Measurements from ENCODE around the gene ADRM1.

ADRM1 gene

DNA sequence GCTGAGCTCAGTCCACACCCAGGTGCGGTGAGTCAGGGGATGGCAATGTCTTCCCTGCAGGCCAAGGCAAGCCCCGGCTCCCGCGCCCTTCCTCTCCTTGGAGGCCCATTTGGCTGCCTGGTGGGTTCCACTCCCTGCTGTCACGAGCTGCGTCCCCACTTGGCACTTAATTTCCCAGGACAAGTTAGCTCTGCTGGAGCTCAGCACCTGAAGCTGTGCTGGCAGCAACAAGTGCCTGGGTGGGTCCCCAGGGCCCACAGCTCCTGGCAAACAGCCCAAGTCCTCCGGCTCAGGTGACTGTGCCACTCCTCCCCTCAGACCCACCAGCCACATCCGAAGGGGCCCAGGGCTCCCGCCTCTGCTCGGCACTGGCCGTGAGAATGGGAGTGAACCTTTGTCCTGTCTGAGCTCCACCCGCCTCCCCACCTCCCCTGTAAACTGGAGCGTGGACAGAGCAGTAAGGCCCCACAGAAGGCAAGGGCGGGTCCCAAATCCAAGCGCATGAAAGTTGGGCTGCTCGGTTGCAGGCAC, 47.4 kb downstream of the ADRM1 start:
- Histone ChIP-seq H3K27ac (no peak overlapping the region), H3K36me3 (peaks cover 79% of the 10 kb centered on the region)

GRCh38 chr20:62350629-62351422, 48.0 kb downstream of the ADRM1 start:
- peaks cover 74% of the 10 kb centered on the region for H3K36me3 ChIP-seq
- no peak overlapping the region for H3K27ac ChIP-seq
- DNase-seq: peak; percentile 2

More for the DNA sequence above, 47.4 kb downstream of the ADRM1 start:
- DNase-seq: peak; percentile 6
- Histone ChIP-seq H3K9me3 (ENCODE audit: severe bottlenecking) (peaks cover 3% of the 10 kb centered on the region), H3K27me3 (ENCODE audit: insufficient read depth, low read depth, severe bottlenecking) (no peaks in the 10 kb centered on the region), H3K4me3 (ENCODE audit: low read depth, low read length) (no peak overlapping the region)
- TF ChIP-seq, protein P1, sequence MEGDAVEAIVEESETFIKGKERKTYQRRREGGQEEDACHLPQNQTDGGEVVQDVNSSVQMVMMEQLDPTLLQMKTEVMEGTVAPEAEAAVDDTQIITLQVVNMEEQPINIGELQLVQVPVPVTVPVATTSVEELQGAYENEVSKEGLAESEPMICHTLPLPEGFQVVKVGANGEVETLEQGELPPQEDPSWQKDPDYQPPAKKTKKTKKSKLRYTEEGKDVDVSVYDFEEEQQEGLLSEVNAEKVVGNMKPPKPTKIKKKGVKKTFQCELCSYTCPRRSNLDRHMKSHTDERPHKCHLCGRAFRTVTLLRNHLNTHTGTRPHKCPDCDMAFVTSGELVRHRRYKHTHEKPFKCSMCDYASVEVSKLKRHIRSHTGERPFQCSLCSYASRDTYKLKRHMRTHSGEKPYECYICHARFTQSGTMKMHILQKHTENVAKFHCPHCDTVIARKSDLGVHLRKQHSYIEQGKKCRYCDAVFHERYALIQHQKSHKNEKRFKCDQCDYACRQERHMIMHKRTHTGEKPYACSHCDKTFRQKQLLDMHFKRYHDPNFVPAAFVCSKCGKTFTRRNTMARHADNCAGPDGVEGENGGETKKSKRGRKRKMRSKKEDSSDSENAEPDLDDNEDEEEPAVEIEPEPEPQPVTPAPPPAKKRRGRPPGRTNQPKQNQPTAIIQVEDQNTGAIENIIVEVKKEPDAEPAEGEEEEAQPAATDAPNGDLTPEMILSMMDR (IDR thresholded peaks at IDR 0.05; ENCODE audit: low read depth, low read length): no peak

GRCh38 chr20:62351469-62352401, 48.9 kb downstream of the ADRM1 start:
- no peak overlapping the region for H3K27ac ChIP-seq
- peaks cover 65% of the 10 kb centered on the region for H3K36me3 ChIP-seq
- DNase-seq: no peak

More at GRCh38 chr20:62350629-62351422, 48.0 kb downstream of the ADRM1 start:
- Histone ChIP-seq H3K4me3 (ENCODE audit: low read depth, low read length) (no peak overlapping the region), H3K9me3 (ENCODE audit: severe bottlenecking) (peaks cover 3% of the 10 kb centered on the region), H3K27me3 (ENCODE audit: insufficient read depth, low read depth, severe bottlenecking) (no peaks in the 10 kb centered on the region)
- TF ChIP-seq, protein P1 (IDR thresholded peaks at IDR 0.05; ENCODE audit: low read depth, low read length): no peak

DNA sequence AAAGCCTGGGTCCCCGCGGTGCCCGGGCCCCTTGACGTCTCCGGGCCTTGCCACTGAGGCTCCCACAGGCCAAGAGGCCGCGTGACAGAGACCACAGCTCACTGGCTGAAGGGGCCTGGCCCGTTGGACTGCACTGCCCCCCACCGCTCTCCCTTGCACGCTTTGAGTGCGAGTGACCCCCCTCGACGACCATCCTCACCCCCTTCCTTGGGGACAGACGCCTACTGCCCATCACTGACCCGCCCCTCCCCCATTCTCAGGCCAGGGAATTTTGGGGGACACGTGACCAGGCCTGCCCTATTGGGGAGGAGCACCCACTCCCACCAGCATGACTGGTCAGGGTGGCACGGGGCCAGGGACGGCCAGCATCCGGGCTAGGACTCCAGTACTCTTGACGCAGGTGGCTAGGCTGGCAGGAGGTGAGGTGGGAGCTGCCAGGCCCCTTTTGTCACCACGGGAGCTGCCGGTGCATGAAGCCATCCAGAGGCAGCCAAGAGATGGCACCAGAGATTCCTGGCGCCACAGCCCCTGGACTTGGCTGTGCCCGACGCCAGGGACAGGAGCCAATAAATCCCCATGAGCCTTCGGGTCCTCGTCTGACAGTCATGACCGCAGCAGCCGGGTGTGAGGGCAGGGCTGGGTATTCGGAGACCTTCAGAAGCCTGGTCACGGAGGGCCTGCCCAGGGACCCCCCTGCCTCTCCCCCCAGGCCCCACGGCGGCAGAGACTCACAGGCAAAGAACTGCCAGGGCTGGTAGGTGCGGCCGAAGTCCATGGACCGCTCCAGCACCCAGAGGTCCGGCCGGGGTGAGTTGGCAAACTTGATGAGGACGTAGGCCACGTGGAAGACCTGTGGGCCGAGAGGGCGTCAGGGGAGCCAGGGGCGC, 49.8 kb downstream of the ADRM1 start:
- Histone ChIP-seq H3K27me3 (ENCODE audit: insufficient read depth, low read depth, severe bottlenecking) (no peaks in the 10 kb centered on the region), H3K27ac (peak overlapping the region; percentile 95), H3K9me3 (ENCODE audit: severe bottlenecking) (peaks cover 3% of the 10 kb centered on the region), H3K36me3 (peaks cover 56% of the 10 kb centered on the region), H3K4me3 (ENCODE audit: low read depth, low read length) (no peak overlapping the region)
- DNase-seq: no peak
- TF ChIP-seq, protein P1 (IDR thresholded peaks at IDR 0.05; ENCODE audit: low read depth, low read length): no peak

More at GRCh38 chr20:62351469-62352401, 48.9 kb downstream of the ADRM1 start:
- peaks cover 3% of the 10 kb centered on the region for H3K9me3 ChIP-seq (ENCODE audit: severe bottlenecking)
- H3K4me3 ChIP-seq (ENCODE audit: low read depth, low read length): no peak overlapping the region
- H3K27me3 ChIP-seq (ENCODE audit: insufficient read depth, low read depth, severe bottlenecking): no peaks in the 10 kb centered on the region
- TF ChIP-seq, protein P1 (IDR thresholded peaks at IDR 0.05; ENCODE audit: low read depth, low read length): no peak

All from WERI-Rb-1 (cell line).